GM20000 (cell line): ENCODE data around the gene MTERF2.

Source experiments
- DNase-seq: peaks from one replicate; pipeline ENCODE4 v3.0.0; 2012; ENCODE audit warnings: low spot score
- TF ChIP-seq, protein P1 (sequence below): IDR thresholded peaks from 2 replicates; pipeline ENCODE4 v1.5.1; 2012; ENCODE audit warnings: mild to moderate bottlenecking, control low read depth; ENCODE audit errors: extremely low read depth, missing control alignments

Gene MTERF2

DNA sequence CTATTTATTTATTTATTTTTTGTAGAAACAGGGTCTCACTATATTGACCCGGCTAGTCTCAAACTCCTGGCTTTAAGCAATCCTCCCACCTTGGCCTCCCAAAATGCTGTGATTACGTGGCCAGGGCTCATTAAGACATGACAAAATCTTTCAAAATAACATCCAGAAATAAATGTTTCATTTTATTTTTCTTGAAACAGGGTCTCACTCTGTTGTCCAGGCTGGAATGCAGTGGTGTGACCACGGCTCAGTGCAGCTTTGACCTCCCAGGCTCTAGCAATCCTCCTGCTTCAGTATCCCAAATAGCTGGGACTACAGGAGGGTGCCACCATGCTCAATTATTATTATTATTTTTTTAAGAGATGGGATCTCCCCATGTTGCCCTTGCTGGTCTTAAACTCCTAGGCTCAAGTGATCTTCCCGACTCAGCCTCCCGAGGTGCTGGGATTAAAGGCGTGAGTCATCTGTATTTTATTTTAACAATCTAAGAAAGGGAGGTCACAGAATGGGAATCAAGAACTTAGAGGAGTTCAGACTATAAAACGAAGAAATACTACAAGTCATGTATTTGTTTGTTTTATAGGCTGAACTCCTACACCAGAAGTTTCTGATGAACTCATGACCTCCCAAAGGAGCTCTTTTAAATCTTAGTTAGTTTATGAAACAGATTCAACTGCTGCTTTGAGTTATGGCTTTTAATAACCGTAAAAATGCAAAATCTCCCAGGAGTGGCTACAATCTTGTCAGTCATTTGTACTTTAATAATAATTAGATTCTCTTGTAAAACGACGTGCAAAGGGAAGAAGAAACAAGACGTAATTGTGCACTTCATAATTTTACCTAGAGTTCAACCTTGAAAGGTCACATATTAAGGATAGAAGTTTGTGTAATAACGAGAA, 33.3 kb downstream of the MTERF2 start:
- DNase-seq = no peak
- TF ChIP-seq, protein P1, sequence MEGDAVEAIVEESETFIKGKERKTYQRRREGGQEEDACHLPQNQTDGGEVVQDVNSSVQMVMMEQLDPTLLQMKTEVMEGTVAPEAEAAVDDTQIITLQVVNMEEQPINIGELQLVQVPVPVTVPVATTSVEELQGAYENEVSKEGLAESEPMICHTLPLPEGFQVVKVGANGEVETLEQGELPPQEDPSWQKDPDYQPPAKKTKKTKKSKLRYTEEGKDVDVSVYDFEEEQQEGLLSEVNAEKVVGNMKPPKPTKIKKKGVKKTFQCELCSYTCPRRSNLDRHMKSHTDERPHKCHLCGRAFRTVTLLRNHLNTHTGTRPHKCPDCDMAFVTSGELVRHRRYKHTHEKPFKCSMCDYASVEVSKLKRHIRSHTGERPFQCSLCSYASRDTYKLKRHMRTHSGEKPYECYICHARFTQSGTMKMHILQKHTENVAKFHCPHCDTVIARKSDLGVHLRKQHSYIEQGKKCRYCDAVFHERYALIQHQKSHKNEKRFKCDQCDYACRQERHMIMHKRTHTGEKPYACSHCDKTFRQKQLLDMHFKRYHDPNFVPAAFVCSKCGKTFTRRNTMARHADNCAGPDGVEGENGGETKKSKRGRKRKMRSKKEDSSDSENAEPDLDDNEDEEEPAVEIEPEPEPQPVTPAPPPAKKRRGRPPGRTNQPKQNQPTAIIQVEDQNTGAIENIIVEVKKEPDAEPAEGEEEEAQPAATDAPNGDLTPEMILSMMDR = no peak

GRCh38 chr12:106950591-106950990, 36.4 kb downstream of the MTERF2 start:
- no peak for DNase-seq
- TF ChIP-seq, protein P1 = no peak

GRCh38 chr12:106947461-106947860, 39.5 kb downstream of the MTERF2 start:
- TF ChIP-seq, protein P1 = no peak
- DNase-seq = no peak

DNA sequence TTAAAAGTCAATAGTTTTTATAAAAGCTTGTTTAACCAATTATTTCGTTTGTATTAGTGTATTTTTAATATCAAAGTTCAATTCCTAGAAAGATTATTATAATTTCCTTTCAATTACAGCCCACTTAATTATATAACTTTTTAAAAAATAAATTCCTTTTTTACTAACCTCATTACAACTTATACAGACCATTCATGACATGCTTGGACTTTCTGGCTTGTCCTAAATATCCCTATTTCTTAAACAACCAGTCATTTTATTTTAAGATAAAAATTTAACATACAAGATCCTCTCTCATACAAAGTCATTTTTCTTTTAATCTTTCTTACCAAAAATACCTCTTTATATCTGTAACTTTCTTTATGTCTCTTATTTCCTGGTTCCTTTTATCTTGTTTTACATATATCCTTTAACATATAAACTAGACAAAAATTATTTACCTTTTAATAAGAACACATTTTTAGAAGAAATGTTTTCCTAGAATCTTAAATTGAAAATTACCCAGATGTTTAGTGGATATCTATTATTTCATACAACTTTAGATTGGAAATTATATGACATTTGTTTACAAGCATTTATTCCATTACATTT, 41.6 kb downstream of the MTERF2 start:
- TF ChIP-seq, protein P1 = no peak
- no peak for DNase-seq

DNA sequence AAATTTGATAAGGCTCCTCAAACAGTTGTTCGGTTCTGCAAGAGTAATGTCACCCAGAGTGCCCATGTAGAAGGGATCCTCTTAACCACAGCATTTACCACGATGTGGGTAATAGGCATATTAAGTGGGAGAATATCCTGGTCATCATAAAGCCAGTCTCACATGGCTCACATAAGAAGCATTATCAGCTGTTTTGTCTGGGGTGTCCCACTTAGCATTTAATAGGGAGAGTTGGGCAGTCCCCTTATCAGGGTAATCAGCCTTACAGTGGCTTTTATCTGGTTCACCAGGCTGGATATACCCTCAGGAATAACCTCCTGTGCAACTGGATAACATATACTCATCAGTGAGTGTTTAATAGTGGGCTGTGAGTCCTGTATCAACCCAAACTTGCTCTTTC, 44.2 kb downstream of the MTERF2 start:
- TF ChIP-seq, protein P1 = no peak
- no peak for DNase-seq

- TF ChIP-seq, protein P1 = no peak
- no peak for DNase-seq
Observed at GRCh38 chr12:106941481-106942156, 45.3 kb downstream of the MTERF2 start.

GRCh38 chr12:106934277-106934676, 52.7 kb downstream of the MTERF2 start:
- no peak for DNase-seq
- TF ChIP-seq, protein P1 = no peak
